HG02970 (cell line): ENCODE results near the gene UQCRQ.
"Not testable (repeated sequence)": the region's sequence is repeated elsewhere in the genome, so short reads cannot be mapped to it uniquely, and the experiment has no call there.

Source experiments
- ATAC-seq: cut with Tn5 transposase; IDR thresholded peaks from one replicate; pipeline ENCODE4 v1.9.1; 2021; ENCODE audit warnings: mild to moderate bottlenecking, moderate library complexity, moderate number of reproducible peaks; ENCODE audit not compliant: unreplicated experiment, low FRiP score

The UQCRQ gene

DNA sequence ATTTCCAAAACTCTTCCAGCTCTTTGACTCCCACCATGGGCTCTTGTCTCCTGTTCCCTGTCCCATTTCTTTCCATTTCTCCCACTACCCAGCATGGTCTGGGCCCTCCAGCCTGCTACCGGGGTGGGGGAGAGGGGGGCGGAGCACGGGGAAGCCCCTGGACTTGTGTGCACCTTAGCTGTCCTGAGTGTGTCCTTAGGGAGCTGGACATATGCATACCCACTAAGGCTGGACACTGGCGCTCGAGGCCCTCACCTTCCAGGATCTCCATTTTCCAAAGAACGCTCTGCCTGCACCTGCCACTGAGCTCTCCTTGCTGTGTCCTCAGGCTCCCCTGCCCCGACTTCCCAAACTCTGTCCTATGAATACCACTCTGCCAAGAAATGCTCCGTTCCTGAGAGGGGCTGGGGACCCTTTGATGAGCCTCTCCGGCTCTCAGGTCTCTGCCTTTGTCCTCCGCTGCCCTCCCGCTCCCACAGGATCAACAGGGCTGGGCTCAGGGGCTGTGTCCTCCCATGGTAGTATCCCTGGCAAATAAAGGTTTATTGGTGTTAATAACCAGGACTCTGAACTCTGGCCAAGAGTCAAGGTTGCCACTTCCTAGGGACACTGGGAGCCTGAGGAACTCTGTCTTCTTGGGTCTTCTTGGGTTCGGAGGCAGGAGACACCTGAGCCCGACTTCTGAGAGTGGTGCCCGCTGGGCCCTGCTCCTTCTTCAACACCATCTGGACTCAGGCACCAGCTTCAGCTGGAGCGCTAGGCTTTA, 35.2 kb upstream of the UQCRQ start:
- no peak for ATAC-seq

GRCh38 chr5:132832612-132833011, 33.8 kb upstream of the UQCRQ start:
- ATAC-seq, result no peak

GRCh38 chr5:132834057-132834456, 32.4 kb upstream of the UQCRQ start:
- ATAC-seq, result no peak

DNA sequence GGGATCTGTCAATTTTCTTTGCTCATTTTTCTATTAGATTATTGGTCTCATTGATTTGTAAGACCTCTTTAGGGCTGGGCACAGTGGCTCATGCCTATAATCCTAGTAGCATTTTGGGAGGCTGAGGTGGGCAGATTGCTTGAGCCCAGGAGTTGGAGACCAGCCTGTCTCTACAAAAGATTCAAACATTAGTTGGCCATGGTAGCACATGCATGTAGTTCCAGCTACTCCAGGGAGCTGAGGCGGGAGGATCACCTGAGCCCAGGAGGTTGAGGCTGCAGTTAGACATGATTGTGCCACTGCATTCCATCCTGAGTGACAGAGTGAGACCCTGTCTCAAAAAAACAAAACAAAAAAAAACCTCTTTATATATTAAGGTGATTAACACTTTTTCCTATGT, 29.6 kb upstream of the UQCRQ start:
- no peak for ATAC-seq

GRCh38 chr5:132837868-132838267, 28.6 kb upstream of the UQCRQ start:
- ATAC-seq, result no peak

DNA sequence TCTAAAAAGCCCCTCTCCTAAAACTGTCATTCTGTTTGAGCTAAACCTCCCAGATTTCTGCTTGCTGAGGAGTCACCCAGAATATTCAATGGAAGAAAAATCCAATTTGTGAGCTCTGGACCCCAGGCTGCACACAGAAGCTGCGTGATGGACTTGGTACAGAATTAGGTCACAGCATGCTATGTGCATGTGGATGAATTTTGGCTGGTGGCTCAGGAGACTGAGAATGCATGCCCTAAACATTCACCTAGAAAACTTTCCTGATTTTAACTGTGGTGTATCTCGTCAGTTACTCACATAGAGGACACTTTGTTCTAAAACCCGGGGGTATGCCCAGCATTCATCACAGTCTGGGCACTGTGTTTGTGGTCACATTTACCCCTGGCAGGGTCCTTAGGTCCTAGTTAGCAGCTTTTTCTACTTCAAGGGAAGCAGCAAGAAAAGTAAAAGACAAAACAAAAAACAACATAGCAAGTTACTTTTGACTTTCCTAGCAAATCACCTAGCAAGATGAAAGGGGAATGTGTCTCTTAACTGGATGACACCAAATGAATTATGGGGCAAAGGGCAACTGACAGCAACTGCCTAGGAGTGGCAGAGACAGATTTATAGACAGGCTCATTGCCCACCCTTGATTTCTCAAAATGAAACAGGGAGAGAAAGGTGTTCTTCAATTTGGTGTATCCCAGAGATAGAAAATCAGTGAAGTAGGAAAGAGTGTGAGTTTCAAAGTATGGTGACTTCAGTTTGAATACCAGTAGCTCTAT, 27.7 kb upstream of the UQCRQ start:
- no peak for ATAC-seq

GRCh38 chr5:132839426-132840301, 26.8 kb upstream of the UQCRQ start:
- ATAC-seq, result no peak

DNA sequence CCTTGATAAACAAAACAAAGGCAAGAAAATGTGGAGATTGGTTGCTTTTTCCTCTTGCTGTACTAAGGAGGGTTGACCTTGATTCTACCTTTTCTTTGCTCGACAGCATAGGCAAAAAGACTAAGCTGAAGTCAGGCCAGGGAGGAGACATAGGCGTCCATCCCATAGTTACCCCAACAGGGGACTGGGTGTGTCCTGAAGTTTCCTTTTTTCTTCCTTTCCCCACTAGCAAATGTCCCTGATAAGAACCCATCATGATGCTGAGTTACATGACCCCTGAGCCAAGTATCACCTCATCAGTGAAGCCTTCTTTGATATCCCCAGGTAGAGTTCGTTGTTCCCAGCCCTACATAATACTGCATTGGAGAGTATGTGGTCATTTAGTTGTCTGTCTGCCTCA, 26.1 kb upstream of the UQCRQ start:
- no peak for ATAC-seq

DNA sequence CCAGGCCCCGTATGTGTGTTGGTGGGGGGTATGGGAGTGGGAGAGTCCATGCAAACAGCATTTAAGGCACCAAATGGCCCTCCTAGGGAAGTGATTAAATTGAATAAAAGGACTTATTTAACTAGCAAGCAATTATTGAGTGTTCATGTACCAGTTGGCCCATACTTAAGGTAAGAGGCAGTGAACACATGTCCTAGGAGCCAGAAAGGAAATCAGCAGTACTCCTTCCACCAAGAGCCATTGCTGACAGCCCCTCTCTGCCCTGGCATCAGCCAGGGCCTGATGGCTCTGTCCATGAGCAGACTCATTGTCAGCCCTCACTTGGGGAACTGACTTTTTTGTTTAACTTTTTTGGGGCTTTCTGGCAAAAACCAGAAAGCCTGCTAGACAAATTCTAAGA, 25.5 kb upstream of the UQCRQ start:
- ATAC-seq, result no peak

DNA sequence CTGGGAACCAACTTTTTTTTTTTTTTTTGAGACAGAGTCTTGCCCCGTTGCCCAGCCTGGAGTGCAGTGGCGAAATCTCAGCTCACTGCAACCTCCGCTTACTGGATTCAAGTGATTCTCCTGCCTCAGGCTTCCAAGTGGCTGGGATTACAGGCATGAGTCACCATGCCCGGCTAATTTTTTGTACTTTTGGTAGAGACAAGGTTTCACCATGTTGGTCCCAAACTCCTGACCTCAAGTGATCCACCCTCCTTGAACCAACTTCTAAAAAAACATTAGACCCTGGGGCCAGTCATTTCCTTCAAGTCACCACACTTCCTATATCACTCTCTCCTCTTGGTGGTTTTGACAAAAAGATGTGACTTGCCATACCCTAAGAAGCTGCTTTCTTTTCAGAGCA, 25.1 kb upstream of the UQCRQ start:
- ATAC-seq, result no peak

DNA sequence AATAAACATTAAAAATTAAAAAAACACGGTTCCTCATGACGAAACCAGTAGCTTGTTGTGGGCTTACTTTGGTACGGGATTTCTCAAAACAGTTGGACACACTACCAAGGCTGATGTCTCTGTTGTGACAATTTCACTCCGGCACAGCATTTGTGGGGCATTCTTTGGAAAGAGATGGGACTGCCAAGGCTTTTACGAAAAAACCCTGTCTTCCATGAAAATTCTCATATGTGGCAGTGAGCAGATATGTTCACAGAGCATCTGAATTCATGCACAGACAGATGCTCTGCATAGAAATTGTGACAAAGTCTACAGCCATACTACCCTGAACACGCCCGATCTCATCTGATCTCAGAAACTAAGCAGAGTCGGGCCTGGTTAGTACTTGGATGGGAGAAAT, 18.2 kb upstream of the UQCRQ start:
- ATAC-seq, result no peak

DNA sequence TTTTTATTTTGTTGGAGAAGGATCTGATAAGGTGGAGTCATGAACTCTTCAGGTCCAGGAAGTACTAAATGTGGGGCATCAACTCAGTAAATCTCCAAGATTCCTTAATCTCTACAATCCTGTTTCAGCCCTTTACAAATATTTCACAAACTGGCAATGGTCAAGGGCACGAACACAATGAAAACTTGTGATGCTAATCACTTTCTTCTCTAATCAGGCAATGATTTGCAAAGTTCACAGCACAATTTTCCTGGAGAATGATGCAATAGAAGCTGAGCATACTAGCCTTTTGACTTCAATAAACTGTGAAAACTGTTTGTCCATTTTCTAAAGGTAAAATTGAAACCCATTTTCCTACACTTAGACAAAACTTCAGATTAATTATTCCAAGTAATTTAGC, 17.1 kb upstream of the UQCRQ start:
- no peak for ATAC-seq

DNA sequence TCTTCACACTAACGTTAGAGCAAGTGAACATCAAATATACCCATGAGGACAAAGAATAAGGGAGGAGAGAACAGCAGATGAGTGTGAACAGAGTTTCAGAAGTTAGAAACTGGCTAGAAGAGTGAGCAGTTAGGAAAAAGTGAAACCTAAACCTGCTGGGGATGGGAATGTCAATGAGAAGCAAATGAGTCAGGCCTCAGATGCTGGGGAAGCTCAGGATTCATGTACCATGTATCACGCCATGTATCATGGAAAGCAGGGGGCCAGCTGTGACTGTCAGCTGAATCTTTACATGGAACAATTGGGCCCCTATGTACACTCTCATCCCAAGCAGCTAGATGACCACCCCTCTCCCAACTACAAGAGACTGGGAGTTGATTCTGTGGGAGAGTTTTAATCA, 16.4 kb upstream of the UQCRQ start:
- no peak for ATAC-seq

- ATAC-seq, result no peak
These were observed 13.1 kb upstream of the UQCRQ start for GRCh38 chr5:132853323-132853722.

DNA sequence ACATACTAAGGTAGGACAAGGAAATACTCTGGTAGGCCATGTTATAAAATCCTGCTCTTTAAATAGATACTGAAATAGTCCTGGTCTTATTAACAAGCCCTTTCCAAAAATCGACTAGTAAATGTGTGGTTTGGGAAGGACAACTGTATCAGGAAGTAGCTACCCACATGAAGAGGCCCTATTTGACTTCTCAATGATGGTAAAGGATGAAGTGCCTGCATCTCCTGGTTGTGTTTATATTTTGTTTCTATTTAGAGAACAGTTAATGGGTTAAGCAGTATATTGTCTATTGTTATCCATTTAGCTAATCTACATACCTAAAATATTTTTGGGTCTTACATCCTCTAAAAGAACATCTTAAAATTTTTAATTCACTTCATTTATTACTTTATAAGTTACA, 12.7 kb upstream of the UQCRQ start:
- no peak for ATAC-seq

DNA sequence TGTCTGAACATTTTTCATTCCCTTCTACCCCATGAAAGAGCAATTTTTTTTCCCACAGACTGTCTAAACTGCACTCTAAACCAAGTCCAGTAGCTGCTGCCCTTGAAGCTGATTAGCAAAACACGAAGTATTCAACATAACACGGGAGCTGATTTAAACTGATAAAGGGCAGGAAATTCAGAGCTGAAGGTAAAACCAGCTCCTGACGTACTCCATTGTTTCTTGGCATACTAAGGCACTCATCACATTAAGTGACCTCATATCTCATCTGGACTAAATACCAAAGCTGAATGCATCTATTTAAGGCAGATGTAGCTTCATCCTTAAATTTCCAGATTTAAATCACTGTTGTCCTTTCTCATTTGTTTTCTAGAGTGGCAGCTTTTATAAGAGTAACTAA, 12.1 kb upstream of the UQCRQ start:
- ATAC-seq, result no peak

DNA sequence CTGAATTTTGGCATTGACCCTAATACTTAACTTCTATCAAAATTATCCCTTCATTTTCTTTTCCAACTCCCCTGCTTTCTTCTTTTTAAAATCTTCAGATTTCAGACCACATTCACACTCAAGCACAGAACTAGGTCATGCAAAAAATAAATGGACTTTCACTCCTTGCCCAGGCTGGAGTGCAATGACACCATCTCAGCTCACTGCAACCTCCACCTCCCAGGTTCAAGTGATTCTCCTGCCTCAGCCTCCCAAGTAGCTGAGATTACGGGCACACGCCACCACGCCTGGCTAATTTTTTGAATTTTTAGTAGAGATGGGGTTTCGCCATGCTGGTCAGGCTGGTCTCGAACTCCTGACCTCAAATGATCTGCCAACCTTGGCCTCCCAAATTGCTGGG, 11.4 kb upstream of the UQCRQ start:
- ATAC-seq, result not testable (repeated sequence)

- no peak for ATAC-seq
These were observed 10.4 kb upstream of the UQCRQ start for GRCh38 chr5:132856011-132856410.

GRCh38 chr5:132859889-132860437, 6.5 kb upstream of the UQCRQ start:
- ATAC-seq, result no peak

DNA sequence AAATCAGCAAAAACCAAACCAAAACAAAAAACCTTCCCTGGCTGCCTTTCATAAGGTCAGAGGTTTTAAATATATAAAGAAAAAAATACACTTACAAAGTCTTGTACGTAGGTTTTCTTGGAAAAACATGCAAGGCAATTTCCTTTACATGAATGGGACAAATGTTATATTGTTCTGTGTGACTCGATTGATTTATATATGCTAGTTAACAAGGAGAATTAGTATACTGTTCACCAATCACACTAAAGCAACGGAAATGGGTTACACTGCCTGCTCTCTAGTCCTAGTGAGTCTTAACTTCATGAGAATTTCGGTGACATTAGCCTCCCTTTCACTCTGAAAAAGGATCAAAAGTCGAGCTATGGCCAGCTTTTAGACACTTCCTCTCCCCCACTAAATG, 5.7 kb upstream of the UQCRQ start:
- ATAC-seq, result no peak
